T follicular helper cell (primary cell): ENCODE results near the gene C10orf67.
"Not testable (repeated sequence)": the region's sequence is repeated elsewhere in the genome, so short reads cannot be mapped to it uniquely, and the experiment has no call there.

Source experiments
- DNase-seq: peaks from one replicate; pipeline ENCODE4 v3.0.0-alpha.2; 2020; ENCODE audit warnings: low read depth

Gene C10orf67

DNA sequence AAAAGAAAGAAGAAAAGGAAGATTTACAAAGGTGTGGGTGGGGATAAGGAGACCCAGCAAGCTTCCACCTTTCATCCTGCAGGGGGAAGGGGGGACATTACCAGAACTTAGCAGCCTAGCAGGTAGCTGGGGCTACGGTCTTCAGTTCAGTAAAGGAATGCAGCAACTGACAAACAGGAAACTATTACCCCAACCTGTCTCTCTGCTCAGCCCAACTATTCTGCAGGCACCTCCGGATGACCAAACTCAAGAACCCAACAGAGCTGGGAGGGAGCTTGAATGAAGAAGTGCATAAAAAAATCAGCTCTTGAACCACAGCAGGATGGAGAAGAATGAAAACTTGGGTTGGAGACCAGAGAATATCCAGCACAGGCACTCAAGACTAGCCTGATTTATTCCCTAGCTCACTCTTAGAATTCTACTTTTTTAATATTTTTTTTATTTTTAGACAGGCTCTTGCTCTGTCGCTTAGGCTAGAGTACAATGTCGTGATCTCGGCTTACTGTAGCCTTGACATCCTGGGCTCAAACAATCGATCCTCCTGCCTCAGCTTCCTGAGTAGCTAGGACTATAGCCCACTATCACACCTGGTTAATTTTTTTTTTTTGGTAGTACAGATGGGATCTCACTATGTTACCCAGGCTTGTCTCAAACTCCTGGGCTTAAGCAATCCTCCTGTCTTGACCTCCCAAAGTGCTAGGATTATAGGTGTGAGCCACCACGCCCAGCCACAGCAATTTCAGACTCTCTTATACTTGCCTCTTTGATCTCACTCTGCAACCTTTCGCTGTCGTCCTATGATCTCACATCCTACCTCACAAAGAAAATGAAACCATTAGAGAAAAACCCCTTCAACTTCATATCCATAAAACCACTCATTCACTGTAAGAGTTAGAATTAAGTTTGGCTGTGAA, 18.5 kb upstream of the C10orf67 start:
- peak; percentile 23 for DNase-seq

DNA sequence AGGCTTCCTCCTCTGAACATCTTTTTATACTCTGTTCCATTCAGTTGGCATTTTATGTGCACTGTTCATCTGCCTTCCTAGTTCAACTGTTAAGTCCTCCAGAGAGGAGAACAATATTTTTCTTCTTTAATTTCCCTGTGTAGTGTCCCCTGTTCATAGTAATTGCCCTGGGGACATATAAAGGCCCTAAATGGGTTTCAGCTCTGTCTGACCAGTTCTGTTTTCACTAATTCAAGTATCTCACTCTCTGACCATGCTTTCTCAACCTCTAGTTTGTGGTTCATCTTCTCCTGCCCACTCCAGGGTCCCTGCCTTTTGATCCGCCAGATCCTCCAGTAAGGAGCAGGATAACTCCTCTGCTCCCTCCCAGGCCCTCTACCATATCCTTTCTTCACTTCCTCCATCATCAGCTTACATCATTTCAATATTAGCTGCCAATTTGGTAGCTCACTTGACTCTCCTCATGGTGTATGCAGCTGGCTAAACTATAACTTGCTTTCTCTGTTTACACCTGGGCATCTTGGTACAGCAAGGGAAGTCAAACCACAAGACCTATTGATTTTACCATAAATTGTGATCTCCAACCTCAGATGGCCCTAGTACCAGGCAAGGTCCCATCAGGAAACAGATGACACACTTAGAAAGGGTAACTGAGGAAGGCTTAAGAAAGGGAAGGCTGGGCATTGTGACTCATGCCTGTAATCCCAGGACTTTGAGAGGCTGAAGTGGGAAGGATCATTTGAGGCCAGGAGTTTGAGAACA, 17.7 kb upstream of the C10orf67 start:
- DNase-seq: no peak

DNA sequence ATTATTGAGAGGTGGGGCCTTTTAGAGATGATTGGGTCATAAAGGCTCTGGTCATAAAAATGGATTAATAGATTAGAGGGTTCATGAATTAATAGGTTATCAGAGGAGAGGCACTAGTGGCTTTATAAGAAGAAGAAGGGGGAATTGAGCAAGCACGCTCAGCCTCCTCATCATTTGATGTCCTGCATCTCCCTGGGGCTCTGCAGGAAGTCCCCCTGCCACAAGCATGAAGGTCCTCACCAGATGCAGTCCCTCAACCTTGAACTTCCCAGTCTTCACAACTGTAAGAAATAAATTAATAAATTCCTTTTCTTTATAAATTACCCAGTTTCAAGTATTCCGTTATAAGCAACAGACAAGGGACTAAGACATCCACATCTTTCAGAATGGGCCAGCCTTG, 17.1 kb upstream of the C10orf67 start:
- DNase-seq: no peak

DNA sequence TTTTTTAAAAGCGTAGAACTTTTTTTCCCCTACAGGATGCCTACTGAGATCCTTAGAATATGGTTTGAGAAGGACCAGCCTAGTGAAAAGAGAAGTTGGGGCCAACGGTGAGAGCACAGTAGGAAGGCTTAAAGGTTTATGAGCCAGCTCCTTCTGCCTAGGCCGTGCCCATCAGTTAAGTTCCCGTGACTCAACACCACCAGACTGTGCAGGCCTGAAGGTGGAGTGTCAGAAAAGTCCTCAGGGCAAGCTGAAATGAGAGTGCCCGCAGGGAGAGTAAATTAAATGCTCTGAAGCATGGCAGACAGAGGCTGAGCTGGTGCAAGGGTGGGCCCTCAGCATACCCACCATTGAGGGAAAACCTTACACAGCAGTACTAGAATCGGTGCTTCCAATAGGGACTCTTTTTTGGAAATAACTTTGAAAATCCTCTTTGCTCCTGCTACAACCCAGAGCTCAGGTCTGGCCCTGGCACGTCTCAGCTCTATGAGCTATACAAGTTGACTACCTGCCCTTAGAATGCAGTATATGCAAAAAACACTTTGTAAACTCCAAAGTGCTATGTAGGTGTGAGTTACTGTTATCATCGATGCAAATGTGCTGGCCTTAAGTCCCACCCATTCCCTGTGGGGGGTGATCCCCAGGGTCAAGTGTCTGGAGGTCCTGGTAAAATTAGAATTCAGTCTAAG, 15.2 kb upstream of the C10orf67 start:
- no peak for DNase-seq

- no peak for DNase-seq
Measured at GRCh38 chr10:23358357-23358756, 13.8 kb upstream of the C10orf67 start.

- DNase-seq: no peak
Measured at GRCh38 chr10:23354630-23355279, 10.2 kb upstream of the C10orf67 start.

DNA sequence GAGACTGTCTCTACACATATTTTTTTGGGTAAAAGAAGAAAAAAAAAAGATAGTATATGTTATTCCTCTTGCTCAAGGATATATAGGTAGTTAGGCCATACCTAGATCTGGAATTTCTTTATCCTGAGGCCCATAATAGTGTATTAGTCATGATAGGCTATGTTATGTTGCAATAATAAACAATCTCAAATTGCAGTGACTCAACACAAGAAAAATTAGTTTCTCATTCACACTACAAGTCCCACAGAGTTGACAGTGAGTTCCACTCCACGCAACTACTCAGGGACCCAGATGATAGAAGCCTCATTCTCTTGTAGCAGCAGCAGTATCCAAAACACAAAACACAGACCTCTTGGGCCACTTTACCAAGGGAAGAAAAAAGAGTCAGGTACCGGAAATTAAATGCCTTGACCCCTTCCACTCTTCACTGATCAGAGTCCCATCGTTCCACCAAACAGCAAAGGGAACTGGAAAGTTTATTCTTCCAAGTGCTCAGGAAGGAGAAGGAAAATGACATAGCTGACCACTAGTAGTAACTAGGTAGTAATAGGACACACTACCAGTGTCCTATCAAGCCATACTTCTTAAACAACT, 7.4 kb upstream of the C10orf67 start:
- no peak for DNase-seq

DNA sequence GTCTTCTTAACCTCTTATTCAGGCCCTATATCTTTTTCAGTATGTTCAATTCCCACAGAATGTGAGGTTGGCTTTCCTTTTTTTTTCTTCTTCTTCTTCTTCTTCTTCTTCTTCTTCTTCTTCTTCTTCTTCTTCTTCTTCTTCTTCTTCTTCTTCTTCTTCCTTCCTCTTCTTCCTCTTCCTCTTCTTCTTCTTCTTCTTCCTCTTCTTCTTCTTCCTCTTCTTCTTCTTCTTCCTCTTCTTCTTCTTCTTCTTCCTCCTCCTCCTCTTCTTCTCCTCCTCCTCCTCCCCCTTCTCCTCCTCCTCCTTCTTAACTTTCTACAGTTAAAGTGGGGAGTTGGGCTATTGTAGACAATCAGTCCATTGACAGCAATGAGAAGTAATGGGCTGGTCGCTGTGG, 6.1 kb upstream of the C10orf67 start:
- DNase-seq: not testable (repeated sequence)

- DNase-seq: no peak
Measured at GRCh38 chr10:23345861-23346260, 1.3 kb upstream of the C10orf67 start.

GRCh38 chr10:23343591-23344240, 881 bp downstream of the C10orf67 start:
- DNase-seq: peak; percentile 26

GRCh38 chr10:23342213-23342884, 2.2 kb downstream of the C10orf67 start:
- peak; percentile 3 for DNase-seq

DNA sequence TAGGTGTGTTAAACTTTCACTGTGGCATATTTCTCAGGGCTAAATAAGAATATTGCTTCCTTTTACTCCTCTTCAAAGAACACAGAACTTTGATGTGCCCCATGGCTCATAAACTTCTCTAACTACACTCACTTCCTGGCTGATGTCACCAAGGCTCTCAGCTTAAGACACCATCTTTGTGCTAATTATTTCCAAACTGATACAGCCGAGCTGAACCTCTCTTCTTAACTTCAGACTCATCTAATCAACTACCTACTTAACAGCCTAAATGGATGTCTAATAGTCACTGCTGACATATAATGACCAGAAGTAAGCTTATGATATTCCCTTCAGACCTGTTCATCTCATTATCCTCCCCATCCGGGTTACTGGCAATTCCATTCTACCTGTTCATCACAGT, 3.6 kb downstream of the C10orf67 start:
- no peak for DNase-seq

DNA sequence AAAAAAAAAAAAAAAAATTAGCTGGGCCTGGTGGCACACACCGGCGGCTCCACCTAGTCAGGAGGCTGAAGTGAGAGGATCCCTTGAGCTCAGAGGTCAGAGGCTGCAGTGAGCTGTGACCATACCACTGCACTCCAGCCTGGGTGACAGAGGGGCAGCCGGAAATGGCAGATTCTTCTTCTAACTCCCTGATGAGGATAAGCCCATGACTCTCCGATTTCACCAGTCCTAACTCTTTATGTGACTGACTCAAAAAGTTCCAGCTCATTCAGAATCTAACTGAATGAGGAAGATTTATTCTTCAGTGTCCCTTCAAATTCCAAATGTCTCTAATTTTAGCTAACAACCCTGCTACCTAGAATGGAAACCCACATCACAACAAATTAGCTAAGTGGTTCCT, 4.2 kb downstream of the C10orf67 start:
- no peak for DNase-seq

- no peak for DNase-seq
Measured at GRCh38 chr10:23338886-23339285, 5.7 kb downstream of the C10orf67 start.

- no peak for DNase-seq
Measured at GRCh38 chr10:23338155-23338828, 6.3 kb downstream of the C10orf67 start.

DNA sequence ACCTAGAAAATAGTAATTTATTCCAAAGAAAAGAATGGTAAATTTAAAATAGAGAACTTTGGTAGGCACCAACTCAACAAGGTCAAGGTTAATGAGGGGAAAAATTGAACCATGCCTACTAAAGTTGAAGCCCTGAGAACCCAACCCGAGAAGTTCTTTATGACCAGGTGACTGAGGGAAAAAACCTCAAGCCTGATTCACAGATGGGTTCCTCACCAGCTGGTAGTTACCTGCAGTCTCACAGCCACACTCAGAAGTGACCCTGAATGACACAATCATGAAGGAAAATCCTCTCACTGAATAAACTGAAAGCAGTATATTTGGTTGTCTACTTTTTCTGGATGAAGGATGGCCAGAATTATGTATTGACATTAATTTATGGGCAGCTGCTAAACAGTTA, 7.0 kb downstream of the C10orf67 start:
- DNase-seq: no peak

DNA sequence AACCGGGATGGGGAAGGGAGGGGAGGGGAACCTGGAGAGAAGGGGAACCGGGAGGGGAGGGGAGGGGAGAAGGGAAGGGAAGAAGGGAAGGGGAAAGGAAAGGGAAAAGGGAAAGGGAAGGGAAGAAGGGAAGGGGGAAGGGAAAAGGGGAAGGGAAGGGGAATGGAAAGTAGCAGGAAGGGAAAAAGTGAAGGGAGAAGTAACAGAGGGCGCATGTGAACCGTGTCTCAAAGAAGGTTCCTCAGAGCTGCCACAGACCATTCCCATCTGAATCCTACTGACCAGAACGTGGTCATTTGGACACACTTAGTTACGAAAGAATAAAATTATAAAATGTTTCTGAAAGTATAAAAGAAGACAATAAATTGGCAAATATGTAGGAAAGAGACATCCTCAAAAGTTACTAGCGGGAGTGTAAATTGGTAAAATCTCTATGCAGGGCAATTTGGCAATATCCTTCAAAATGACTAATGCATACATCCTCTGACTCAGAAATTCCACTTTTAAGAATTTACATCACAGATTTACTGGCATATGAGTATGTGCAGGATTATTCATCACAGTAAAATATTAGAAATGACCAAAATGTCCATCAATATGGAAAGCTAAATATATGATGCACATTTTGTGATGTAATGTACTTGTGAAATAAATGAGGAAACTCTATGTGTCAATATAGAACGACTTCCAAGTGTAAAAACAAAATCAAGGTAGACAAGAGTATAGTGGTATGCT, 12.9 kb downstream of the C10orf67 start:
- no peak for DNase-seq

DNA sequence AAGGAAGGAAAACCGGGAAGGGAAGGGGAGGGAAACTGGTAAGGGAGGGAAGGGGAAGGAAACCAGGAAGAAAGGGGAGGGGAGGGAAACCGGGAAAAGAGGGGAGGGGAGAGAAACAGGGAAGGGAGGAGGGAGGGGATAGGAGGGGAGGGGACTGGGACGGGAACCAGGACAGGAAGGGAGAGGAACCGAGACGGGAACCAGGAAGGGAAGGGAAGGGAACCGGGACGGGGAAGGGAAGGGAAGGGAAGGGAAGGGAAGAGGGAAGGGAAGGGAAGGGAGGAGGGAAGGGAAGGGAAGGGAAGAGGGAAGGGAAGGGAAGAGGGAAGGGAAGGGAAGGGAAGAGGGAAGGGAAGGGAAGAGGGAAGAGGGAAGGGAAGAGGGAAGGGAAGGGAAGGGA, 13.6 kb downstream of the C10orf67 start:
- DNase-seq: no peak
